Muscle layer of duodenum (tissue), 2 donors: ENCODE data around the gene PFKP.
"Not testable (repeated sequence)": the region's sequence is repeated elsewhere in the genome, so short reads cannot be mapped to it uniquely, and the experiment has no call there.

Experiments used
- H3K27ac ChIP-seq: one replicate; pipeline ENCODE4 v1.7.0; 2013; ENCODE audit warnings: mild to moderate bottlenecking, low read length
- H3K27me3 ChIP-seq: one replicate; pipeline ENCODE4 v1.7.0; 2013; ENCODE audit warnings: low read depth, mild to moderate bottlenecking, control low read depth, low read length
- H3K36me3 ChIP-seq, 2 donors: one replicate each; pipeline ENCODE4 v1.7.0; 2013; ENCODE audit warnings: low read length in 2 of 2, control low read depth in 1 of 2, mild to moderate bottlenecking in 1 of 2; ENCODE audit not compliant: insufficient read depth in 2 of 2, control insufficient read depth in 1 of 2
- H3K4me1 ChIP-seq, 2 donors: one replicate each; pipeline ENCODE4 v1.7.0; 2013; ENCODE audit warnings: low read length in 2 of 2, mild to moderate bottlenecking in 2 of 2, control low read depth in 1 of 2, moderate library complexity in 1 of 2; ENCODE audit not compliant: insufficient read depth in 2 of 2, control insufficient read depth in 1 of 2
- H3K4me3 ChIP-seq, 2 donors: one replicate each; pipeline ENCODE4 v1.7.0; 2013; ENCODE audit warnings: low read length in 2 of 2, low read depth in 1 of 2, mild to moderate bottlenecking in 1 of 2
- H3K9me3 ChIP-seq, 2 donors: one replicate each; pipeline ENCODE4 v1.7.0; 2013; ENCODE audit warnings: low read length in 2 of 2, control low read depth in 1 of 2, mild to moderate bottlenecking in 1 of 2; ENCODE audit not compliant: control insufficient read depth in 1 of 2
- donor health status: healthy.

PFKP gene

DNA sequence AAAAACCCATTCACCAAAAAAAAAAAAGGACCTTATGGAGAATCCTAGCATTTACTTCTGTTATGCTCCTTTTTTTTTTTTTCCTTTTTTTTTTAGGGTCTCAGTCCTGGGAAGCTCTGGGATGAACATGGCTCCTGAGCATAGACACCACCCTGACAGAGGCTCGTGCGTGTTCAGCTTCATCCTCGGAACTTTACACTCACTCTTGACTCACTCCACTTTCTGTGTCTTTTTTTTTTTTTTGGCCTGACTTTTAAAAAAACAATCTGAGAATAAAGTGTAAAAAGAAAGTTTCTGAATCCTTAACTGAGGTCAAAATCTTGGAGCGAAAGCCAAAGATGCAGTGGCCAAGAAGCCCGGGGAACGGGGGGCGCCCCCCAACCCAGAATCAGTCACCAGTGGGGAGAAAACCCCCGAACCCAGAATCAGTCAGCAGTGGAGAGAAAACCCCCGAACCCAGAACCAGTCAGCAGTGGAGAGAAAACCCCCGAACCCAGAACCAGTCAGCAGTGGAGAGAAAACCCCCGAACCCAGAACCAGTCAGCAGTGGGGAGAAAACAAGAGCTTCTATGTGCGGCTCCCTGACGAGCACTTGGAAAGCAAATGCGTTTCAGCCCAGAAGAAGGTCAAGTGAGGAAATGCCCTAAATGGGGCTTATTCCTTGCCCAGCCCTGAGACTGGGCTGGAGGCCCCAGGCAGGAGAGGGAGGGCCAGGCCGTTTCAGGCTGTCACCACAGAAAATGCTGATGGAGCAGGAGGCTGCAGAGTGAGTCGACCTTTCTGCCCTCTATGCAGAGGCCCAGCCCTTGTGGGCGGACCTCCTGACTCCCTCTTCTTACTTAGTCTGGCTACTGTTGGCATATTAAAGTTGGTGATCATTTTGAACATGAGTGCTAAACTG is 19.0 kb upstream of the PFKP start:
- H3K4me1 ChIP-seq: peaks cover 4 to 20% of the 10 kb centered on the region in 2 donors
- no peak overlapping the region for H3K4me3 ChIP-seq
- H3K9me3 ChIP-seq: no peaks in the 10 kb centered on the region
- peak overlapping the region; percentile 60 for H3K27ac ChIP-seq
- H3K36me3 ChIP-seq: no peaks in the 10 kb centered on the region
- no peaks in the 10 kb centered on the region for H3K27me3 ChIP-seq

DNA sequence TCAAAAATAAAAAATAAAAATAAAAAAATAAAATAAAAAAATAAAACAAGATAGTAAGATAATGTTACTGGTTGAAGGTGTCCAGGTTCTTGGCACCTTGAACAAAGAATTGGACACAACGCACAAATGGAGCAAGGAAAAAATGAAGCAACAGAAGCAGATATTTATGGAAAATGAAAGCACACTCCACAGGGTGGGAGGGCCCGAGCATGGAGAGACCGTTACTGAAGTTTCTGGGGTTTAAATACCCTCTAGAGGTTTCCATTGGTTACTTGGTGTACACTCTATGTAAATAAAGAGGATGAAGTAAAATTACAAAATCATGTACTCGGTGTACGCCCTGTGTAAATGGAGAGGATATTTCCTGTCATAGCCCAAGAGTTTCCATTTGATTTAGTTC is 15.7 kb upstream of the PFKP start:
- Histone ChIP-seq H3K4me1 (peaks cover 0 to 7% of the 10 kb centered on the region in 2 donors), H3K9me3 (no peaks in the 10 kb centered on the region), H3K27ac (no peak overlapping the region), H3K4me3 (no peak overlapping the region), H3K36me3 (no peaks in the 10 kb centered on the region), H3K27me3 (no peaks in the 10 kb centered on the region)

DNA sequence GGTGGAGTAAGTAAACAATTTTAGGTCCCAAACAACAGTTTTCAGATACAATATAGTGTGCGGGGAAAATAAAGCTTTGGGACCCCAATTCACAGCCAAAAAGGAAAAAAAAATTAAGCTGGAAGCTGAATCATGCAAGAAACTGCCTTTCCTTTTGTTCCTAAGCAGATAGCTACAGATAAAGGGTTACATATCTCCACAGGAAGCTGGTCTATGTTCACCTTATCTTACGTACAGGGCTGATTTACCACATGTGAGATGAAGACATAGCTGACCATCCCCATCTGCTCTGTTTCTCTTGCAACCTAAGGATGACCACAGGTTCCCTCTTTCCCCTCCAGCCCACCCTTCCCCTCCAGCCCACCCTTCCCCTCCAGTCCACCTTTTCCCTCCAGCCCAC is 14.2 kb upstream of the PFKP start:
- H3K27ac ChIP-seq: no peak overlapping the region
- H3K9me3 ChIP-seq: no peaks in the 10 kb centered on the region
- H3K4me3 ChIP-seq: no peak overlapping the region
- H3K36me3 ChIP-seq: no peaks in the 10 kb centered on the region
- H3K27me3 ChIP-seq: no peaks in the 10 kb centered on the region
- no peaks in the 10 kb centered on the region for H3K4me1 ChIP-seq

DNA sequence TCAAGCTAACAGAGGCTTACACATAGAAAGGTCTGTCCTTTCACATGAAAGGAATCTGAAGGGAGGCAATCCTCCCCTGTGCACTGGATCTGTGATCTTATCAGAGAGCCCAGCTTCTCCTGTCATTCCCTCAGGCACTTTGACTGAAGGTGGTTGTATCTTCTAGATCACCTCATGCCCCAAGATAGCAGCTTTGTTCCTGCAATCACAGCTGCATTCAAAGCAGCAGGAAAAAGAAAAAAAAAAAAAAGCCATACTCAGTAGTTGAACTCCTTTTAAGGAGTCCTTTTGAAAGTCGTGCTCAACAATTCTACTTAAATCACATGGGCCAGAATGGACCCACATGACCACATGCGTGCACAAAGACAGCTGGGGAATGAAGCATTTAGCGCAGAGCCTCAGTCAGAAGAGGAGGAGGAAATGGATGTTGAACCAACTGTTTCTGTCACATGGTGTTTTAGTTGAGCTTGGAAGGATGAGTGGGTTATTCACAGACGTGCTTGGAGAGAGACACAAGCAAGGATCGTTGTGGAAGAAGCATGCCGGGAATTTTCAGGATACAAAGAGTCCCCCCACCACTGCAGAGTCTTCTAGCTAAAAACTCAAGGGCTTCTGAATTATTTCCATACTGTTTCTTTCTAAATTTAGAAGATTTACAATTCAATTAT is 13.0 kb upstream of the PFKP start:
- Histone ChIP-seq H3K27ac (peak overlapping the region; percentile 33), H3K4me3 (no peak overlapping the region), H3K4me1 (no peaks in the 10 kb centered on the region)

DNA sequence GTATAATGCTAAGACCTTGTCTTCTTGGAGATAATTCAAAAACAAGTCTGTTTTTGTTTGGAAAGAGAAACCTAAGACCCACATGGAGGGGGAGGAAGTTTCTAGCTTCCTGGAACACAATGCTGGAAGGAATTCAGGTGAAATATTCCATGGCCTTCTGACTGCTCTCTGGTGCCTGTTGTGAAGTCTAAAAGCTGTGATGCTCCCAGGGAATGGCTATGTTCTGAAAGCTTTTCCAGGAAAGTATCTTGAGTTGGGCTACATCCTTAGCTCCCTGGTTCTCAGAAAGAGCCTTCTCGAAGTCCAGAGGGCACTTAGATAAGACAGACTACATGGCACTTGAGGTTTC is 12.5 kb upstream of the PFKP start:
- H3K27me3 ChIP-seq: no peaks in the 10 kb centered on the region
- no peak overlapping the region for H3K4me3 ChIP-seq
- peak overlapping the region; percentile 33 for H3K27ac ChIP-seq

More for the DNA sequence above, 13.0 kb upstream of the PFKP start:
- no peaks in the 10 kb centered on the region for H3K27me3 ChIP-seq
- H3K36me3 ChIP-seq: no peaks in the 10 kb centered on the region
- no peaks in the 10 kb centered on the region for H3K9me3 ChIP-seq

DNA sequence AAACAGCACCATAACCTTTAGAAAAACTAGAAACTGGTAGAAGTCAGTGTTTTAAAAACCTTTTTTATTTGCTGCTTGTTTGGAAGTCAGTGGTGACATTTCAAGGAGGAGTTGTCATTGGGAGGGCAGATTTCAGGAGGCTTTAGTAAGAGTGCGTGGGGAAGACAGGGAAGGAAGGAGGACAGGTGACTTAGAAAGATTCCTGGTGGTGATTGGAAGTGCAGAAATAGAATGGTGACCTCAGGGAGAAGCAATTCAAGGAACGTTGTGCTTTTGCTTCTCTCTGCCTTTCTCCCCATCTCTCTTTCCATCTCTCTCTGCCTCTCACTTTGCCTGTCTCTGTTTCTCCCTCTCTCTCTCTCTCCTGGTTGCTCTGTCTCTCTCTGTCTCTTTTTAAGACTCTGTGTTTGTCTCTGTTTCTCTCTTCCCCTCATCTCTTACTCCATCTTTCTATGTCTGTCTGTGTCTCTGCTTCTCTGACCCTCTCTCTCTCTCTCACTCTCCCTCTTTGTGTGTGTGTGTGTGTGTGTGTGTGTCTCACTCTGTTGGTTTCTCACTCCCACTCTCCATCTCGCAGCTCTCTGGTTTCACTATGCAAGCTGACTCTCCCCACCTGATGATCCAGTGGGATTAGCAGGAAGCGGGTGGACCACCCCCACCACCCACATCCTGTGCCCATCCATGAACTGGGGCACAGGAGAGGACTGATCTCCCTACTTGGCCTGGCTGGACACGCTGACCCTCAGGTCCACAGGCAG is 10.9 kb upstream of the PFKP start:
- Histone ChIP-seq H3K4me3 (no peak overlapping the region), H3K9me3 (no peaks in the 10 kb centered on the region), H3K4me1 (no peaks in the 10 kb centered on the region), H3K27ac (no peak overlapping the region), H3K27me3 (no peaks in the 10 kb centered on the region), H3K36me3 (no peaks in the 10 kb centered on the region)

More for the DNA sequence above, 12.5 kb upstream of the PFKP start:
- H3K4me1 ChIP-seq: no peaks in the 10 kb centered on the region
- no peaks in the 10 kb centered on the region for H3K9me3 ChIP-seq
- no peaks in the 10 kb centered on the region for H3K36me3 ChIP-seq

DNA sequence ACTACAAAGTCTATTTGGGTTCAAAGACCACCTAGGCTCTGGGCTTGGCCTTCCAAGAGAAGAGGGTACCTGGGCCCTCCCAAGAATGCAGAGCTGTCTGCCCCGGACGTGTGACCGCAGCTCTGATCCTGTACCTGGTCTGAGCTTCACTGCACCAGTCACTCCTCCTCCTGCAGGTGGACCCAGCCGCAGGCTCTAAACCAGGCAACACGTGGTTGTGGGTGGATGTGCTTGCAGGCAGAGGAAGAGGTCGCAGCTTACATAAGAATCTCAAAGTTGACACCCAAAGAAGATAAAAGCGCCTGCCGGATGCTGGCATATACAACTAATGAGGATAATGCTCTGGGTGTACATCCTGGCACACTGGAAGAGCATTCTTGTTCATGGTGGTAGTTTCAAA is 9.4 kb upstream of the PFKP start:
- H3K4me3 ChIP-seq: no peak overlapping the region
- H3K27ac ChIP-seq: no peak overlapping the region
- H3K4me1 ChIP-seq: no peaks in the 10 kb centered on the region
- H3K9me3 ChIP-seq: no peaks in the 10 kb centered on the region
- H3K27me3 ChIP-seq: no peaks in the 10 kb centered on the region
- no peaks in the 10 kb centered on the region for H3K36me3 ChIP-seq

DNA sequence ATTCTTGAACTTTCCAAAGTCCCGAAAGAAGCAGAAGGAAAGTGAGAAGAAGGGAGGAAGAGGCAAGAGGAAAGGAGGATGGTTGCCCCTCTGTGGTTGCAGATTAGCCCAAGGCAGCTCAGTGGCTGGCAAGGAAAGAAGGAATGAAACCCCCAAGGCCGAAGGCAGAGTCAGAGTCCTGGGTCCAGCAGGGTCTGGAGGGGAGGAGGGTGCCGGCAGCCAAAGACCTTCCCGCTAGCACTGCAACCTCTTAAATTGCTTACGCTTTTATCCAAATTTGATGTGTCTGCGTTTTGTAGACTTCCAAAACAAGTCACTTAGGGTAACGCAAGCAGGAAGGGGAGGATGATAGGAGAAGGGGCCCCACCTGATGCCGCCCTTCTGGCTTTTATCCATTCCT is 7.4 kb upstream of the PFKP start:
- no peaks in the 10 kb centered on the region for H3K27me3 ChIP-seq
- no peaks in the 10 kb centered on the region for H3K4me1 ChIP-seq
- H3K9me3 ChIP-seq: no peaks in the 10 kb centered on the region
- H3K4me3 ChIP-seq: no peak overlapping the region
- H3K27ac ChIP-seq: no peak overlapping the region
- H3K36me3 ChIP-seq: no peaks in the 10 kb centered on the region

DNA sequence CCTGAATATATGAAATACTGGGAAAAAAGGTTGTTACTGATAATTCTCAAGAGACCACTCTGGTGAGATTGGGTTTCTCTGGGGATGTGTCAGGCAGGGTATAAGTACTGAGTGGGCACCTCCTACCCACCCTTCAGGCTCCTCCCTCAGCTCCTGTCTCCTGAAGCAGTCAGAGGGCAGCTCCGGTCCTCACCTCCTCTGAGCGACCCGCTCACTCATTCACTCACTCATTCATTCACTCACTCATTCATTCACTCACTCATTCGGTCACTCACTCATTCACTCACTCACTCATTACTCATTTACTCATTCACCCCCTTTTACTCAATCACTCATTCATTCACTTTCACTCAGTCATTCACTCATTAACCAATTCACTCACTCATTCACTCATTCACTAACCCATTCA is 6.9 kb upstream of the PFKP start:
- Histone ChIP-seq H3K4me3 (no peak overlapping the region), H3K36me3 (no peaks in the 10 kb centered on the region), H3K4me1 (no peaks in the 10 kb centered on the region), H3K27ac (no peak overlapping the region), H3K27me3 (no peaks in the 10 kb centered on the region), H3K9me3 (no peaks in the 10 kb centered on the region)

DNA sequence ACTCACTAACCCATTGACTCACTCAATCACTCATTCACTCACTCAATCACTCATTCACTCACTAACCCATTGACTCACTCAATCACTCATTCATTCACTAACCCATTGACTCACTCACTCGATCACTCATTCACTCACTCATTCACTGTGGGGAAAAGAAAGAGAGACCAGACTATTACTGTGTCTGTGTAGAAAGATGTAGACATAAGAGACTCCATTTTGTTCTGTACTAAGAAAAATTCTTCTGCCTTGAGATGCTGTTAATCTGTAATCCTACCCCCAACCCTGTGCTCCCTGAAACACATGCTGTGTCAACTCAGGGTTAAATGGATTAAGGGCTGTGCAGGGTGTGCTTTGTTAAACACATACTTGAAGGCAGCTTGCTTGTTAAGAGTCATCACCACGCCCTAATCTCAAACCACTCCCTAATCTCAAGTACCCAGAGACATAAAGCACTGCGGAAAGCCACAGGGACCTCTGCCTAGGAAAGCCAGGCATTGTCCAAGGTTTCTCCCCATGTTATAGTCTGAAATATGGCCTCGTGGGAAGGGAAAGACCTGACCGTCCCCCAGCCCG is 5.9 kb upstream of the PFKP start:
- not testable (repeated sequence) for H3K36me3 ChIP-seq, H3K27ac ChIP-seq, H3K4me3 ChIP-seq, H3K4me1 ChIP-seq, H3K9me3 ChIP-seq, H3K27me3 ChIP-seq
